SW480 (cell line): ENCODE measurements around the gene GABRA5.
"Not testable (repeated sequence)": the region's sequence is repeated elsewhere in the genome, so short reads cannot be mapped to it uniquely, and the experiment has no call there.

ENCODE experiments used
- DNase-seq: peaks from one replicate; pipeline ENCODE4 v3.0.0-alpha.2; 2016; ENCODE audit warnings: low spot score

The GABRA5 gene

GRCh38 chr15:26877831-26878230, 11.0 kb downstream of the GABRA5 start:
- no peak for DNase-seq

- DNase-seq = no peak
Measured at GRCh38 chr15:26879706-26880105, 12.8 kb downstream of the GABRA5 start.

- no peak for DNase-seq
Measured at GRCh38 chr15:26882112-26882511, 15.2 kb downstream of the GABRA5 start.

- DNase-seq = no peak
Measured at GRCh38 chr15:26882616-26883365, 15.9 kb downstream of the GABRA5 start.

DNA sequence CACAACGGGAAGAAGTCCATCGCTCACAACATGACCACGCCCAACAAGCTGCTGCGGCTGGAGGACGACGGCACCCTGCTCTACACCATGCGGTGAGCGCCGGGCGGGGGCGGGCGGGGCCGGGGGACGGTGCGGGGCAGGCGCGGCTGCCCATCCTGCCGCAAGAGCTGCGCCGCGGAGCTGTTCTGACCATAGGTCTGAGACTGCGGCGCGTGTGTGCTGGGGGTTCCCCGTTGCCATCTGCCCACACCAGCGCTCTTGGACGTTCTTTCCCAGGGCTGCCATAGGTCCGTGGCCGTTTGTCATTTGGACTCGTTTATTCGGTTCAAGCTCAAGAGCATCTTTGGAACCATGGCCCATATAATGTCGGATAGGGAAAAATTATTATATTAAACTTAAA, 16.6 kb downstream of the GABRA5 start:
- DNase-seq = no peak

DNA sequence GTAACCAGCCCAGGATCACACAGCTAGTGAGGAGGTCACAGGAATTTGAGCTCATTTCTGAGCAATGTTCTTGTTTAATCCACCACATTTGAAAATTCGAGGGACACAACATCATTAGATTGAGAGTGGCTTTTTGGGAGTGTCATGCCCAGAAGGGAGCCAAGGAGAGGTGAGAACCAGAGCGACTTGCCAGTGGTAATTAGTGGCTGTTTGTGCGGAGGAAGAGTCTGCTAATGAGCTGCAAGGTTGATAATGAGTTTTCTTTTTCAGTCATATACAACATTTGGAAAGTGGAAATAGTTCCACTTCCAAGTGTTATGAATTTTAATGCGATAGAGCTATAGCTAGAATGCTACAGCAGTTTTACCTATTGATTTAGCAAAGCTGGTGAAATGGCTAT, 19.7 kb downstream of the GABRA5 start:
- DNase-seq = no peak

DNA sequence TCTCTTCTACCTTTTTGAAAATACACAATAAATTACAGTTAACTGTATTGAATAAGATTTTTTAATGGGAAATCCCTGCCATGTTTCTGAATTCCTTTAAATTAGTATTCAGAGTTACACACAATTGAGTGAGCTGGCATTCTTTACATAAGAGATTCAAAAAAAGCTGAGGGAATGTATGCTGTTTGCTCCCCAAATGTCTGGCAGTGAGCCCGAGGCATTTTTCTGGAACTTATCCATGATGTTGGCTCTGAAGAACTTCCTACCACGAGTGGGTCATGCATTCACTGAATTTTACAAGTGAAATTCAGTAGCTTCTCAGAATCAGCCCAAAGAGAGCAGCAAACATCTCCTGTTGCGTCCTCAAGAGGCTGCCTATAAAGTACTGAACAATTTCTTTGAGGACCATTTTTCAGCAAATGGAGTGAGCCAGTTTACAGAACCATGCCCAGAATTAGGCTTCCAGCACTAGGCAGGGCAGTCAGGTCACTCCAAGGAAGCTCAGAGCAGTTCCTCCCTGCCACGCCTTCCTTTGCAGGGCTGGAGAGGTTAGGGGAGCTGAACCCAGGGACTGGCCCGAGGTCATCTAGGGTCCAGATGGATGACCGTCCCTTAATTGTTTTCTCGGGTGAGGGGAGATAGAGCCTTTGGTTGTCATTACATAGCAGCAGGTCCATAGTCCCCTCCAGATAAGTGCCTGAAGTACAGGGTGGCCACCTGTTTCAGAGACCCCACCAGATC, 21.2 kb downstream of the GABRA5 start:
- DNase-seq = no peak

- no peak for DNase-seq
Measured at GRCh38 chr15:26888761-26889160, 21.9 kb downstream of the GABRA5 start.

DNA sequence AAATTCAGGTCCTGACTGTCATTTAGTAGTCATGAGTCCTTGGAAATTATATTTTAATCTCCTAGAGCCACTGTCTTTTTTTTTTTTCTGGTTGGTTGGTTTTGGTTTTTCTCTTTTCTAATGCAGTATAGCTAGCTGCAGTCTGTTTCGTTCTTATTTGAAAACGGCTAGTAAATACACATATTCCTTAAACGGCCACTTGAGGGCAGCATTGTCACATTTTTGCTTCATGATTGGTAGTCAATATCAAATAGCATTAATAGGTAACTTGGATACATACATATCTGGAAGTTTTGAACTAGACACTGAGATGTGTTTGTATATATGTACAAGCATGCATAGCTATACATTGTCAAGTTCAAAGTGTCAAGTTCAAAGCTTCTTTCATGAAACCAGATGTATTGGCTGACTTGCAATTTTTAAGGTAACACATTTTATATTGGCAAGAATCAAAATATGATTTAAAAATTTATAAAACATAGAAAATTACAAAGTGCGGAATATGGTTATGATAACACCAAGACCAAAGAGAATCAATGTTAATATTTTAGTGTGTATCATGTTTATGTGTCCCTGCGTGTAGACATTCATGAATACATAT, 22.5 kb downstream of the GABRA5 start:
- peak; percentile 41 for DNase-seq

DNA sequence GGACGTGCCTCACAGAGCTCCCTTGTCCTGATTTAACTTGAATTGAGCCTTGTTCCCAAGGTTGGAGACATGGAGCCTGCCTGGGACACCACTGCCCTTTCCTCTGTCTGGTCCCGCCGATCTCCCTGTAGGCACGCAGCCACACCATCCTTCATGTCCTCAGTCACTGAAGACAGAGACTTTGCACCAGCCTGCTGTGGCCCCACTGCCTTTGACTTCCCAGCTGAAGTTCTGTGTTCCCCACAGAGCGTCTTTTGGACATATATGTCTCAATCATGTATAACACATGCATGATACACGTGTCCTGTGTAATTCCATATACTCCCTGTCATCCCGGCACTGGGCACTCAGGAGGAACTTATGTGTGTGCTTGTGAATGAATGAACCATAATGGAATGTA, 23.6 kb downstream of the GABRA5 start:
- DNase-seq = no peak

DNA sequence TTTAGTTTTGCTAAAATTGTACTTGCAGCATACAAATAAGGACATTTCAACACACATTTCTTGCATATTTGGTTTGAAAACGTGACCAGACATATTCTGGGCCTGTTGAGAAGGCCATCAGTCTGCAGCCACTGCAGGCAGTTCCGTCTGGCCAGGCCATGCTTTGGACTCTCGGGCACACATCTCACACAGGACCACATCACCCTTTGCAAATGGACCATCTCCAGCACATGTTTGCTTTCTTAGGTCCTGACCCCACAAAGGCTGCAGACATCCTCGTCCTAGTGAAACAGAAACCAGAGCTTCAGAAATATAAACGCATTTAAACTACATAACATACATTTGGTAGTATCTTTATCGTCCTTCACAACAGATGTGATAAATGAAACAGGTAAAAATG, 24.1 kb downstream of the GABRA5 start:
- DNase-seq = no peak

GRCh38 chr15:26891448-26892181, 24.8 kb downstream of the GABRA5 start:
- DNase-seq = peak; percentile 52

DNA sequence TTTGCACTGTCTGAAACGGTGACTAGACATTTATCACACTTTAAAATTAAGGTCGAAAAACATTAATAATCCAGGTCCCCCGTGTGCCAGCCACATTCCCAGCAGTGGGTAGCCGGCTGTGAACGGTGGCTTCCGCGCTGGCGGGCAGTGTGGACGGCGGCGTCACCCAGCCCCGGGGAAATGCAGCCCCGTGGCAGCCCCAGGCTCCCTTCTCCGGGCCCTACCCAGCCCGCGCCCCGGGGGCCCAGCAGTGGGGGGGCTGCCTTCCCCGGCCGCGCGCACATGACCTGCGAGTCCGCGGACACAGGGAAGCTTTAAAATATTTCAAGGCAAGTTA, 25.3 kb downstream of the GABRA5 start:
- DNase-seq = no peak

DNA sequence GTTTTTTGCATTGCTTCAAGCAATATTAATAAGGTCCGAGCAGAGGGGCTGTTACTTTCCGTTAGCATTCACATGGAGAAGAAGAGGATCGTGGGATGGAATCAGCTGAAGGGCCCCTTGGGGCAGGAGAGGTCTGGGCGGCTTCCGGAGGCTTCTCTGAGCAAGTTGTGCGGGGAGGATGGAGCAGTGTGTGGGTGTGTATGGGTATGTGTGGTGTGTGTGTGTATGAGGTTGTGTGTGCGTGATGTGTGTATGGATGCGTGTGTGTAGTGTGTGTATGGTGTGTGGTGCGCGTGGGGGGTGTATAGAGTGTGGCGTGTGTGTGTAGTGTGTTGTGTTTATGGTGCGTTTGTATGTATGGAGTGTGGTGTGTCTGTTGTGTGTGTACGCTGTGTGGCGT, 25.8 kb downstream of the GABRA5 start:
- no peak for DNase-seq

DNA sequence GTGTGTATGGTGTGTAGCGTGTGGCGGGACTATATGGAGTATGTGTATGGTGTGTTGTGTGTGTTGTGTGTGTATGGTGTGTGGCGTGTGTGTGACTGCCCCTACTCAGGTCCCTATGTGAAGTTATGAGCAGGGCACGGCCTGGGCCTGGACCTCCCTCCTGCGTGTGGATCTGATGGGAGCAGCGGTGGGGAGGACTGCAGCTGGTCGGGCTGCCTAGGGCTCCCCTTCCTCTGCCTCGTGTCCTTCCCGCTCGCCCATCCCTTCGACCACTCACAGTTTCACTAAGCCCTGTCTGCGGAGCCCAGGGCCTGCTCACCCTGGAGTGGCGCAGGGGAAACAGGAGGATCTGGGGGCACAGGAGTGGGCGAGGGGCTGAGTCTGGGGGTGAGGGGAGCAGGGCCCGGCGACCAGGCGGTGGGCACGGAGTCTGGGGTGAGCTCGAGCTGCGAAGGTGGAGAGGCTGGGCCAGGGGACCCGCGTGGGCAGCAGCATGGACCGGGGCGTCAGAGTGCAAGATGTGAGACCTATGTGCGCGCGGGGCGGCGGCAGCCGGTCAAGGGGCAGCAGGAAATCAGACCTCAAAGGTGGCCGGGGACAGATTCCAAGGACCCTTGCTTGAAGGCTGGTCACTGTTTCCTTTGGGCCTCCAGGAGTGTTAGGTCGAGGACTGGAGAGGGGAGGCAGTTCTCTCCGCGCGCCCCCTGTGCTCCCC, 26.6 kb downstream of the GABRA5 start:
- no peak for DNase-seq

GRCh38 chr15:26894181-26894580, 27.3 kb downstream of the GABRA5 start:
- no peak for DNase-seq

DNA sequence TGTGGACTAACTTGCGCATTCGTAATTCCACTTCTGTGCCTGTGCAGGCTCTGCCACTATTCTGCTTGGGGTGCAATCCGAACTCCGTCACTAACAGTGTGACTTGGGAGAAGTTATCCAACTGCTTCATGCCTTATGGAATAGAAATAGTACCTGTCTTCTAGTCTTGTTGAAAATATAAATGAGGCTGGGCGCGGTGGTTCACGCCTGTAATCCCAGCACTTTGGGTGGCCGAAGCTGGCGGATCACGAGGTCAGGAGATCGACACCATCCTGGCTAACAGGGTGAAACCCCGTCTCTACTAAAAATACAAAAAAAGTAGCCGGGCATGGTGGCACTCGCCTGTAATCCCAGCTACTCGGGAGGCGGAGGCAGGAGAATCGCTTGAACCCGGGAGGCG, 28.5 kb downstream of the GABRA5 start:
- not testable (repeated sequence) for DNase-seq

GRCh38 chr15:26899658-26900057, 32.8 kb downstream of the GABRA5 start:
- DNase-seq = no peak

DNA sequence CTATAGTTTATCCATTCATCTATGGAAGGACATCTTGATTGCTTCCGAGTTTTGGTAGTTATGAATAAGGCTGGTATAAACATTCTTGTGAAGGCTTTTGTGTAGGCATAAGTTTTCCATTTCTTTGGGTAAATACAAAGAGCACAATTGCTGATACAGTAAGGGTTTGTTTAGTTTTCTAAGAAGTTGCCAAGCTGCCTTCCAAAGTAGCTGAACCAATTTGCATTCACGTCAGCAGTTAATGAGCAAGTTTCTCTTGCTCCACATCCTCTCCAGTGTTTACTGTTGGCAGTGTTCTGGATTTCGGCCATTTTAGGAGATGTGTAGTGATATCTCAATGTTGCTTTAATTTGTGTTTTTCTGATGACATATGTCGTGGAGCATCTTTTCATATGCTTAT, 34.2 kb downstream of the GABRA5 start:
- DNase-seq = no peak

GRCh38 chr15:26910715-26911114, 43.9 kb downstream of the GABRA5 start:
- DNase-seq = peak; percentile 80

DNA sequence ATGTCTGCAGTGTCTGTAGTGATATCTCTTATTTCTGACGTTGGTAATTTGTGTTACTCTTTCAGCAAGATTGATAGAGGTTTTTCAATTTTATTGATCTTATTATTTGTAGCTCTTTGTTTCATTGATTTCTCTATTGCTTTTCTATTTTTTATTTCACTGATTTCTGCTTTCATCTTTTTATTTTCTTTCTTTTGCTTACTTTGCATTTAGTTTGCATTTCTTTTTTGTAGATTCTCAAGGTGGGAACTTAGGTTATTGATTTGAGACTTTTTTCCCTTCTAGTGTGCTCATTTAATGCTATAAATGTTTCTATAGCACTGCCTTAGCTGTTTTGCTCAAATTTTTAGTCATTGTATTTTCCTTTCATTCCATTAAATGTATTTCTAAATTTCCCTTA, 54.6 kb downstream of the GABRA5 start:
- no peak for DNase-seq

DNA sequence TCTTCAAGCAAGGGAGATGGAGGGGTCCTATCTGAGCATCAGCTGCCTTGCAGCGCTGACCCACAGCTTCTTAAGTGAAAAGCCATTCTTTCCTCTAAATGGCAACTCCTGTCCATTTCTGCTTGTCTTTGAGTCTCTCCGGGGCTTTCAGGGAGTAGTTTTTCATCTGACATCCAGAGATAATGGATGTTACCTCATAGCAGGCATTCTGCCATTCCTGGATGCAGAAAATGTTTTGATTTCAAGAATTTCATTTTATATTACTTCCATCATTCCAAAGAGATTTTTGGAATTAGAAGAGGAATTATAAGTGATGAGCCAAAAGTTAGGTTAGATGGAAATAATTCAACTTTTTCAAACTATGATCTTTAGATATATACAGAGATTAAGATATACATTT, 59.2 kb downstream of the GABRA5 start:
- DNase-seq = no peak
